Endothelial cell of umbilical vein (primary cell): ENCODE data around the gene FAM193A. TPM values are rescaled to one million over a fixed set of nuclear protein-coding genes. Genes with fewer than 3 reads are reported as not detected.

ENCODE experiments used
- BruUV-seq: library from RNA; stranded (reverse); fragments of 400-500 nt; replicated peaks from 2 replicates; lab custom pipeline; 2021; lab: Mats Ljungman, UMichigan
- CTCF ChIA-PET: fragments of 300-600, 350-600 bp; sonication (Branson Sonifier 250); formaldehyde crosslinking; loops from one replicate; lab custom pipeline; 2021; ENCODE audit warnings: antibody characterized with exemption, inconsistent platforms; lab: Charles Lee
- POLR2A ChIA-PET: fragments of 300-600, 350-600 bp; sonication (Branson Sonifier 250); formaldehyde crosslinking; loops from one replicate; lab custom pipeline; 2021; ENCODE audit warnings: antibody characterized with exemption, inconsistent platforms; lab: Charles Lee
- DNase-seq: peaks from one replicate; pipeline ENCODE4 v3.0.0-alpha.2; 2011; ENCODE audit warnings: low read depth, low spot score
- FAIRE-seq: peaks from 2 replicates; lab custom pipeline; 2011; peaks lifted over from hg19 to GRCh38; lab: Jason Lieb, UNC
- H2AFZ ChIP-seq: 2 replicates; pipeline ENCODE4 v1.6.0; 2012; ENCODE audit warnings: low read depth, low read length, control low read depth, inconsistent platforms
- H3K27ac ChIP-seq: 2 replicates; pipeline ENCODE4 v1.5.1; 2011; ENCODE audit warnings: low read depth, mild to moderate bottlenecking, control low read depth, low read length, moderate library complexity; ENCODE audit not compliant: insufficient read depth
- H3K27me3 ChIP-seq, 2 experiments: 2 replicates each; pipeline versions ENCODE4 v1.6.0 to v1.6.1; 2011; ENCODE audit warnings: low read length in 2 of 2, mixed read lengths in 1 of 2; ENCODE audit not compliant: control insufficient read depth in 2 of 2, insufficient read depth in 2 of 2
- H3K36me3 ChIP-seq, 2 experiments: 2 replicates in 1 of 2; 3 replicates in 1 of 2; pipeline ENCODE4 v1.5.1; 2011; ENCODE audit warnings: low read length in 2 of 2, mild to moderate bottlenecking in 1 of 2, moderate library complexity in 1 of 2; ENCODE audit not compliant: control insufficient read depth in 2 of 2, insufficient read depth in 2 of 2; ENCODE audit errors: extremely low read depth in 1 of 2
- H3K4me1 ChIP-seq: 3 replicates; pipeline ENCODE4 v1.5.1; 2011; ENCODE audit warnings: mild to moderate bottlenecking, low read length; ENCODE audit not compliant: control insufficient read depth, insufficient read depth; ENCODE audit errors: extremely low read depth
- H3K4me2 ChIP-seq: 2 replicates; pipeline ENCODE4 v1.6.1; 2011; ENCODE audit warnings: low read length, control low read depth, mixed read lengths; ENCODE audit not compliant: insufficient read depth
- H3K4me3 ChIP-seq, 3 experiments: fragments of 200-600 bp in 1 of 3; sonication (generic), shearing (Covaris generic) in 1 of 3; replicated peaks in 1 of 3; 2 replicates each; pipeline ENCODE4 v1.5.1; 2011 to 2016; ENCODE audit warnings: control low read depth in 3 of 3, low read length in 3 of 3, mild to moderate bottlenecking in 2 of 3, inconsistent platforms in 1 of 3, low read depth in 1 of 3, moderate library complexity in 1 of 3; ENCODE audit not compliant: insufficient read depth in 1 of 3
- H3K79me2 ChIP-seq: 2 replicates; pipeline ENCODE4 v1.6.0; 2012; ENCODE audit warnings: low read length, inconsistent platforms; ENCODE audit not compliant: control insufficient read depth, insufficient read depth
- H3K9ac ChIP-seq: replicated peaks from 2 replicates; pipeline ENCODE3; 2011; ENCODE audit warnings: low read length, control low read depth; ENCODE audit not compliant: insufficient read depth; ENCODE audit errors: extremely low read depth
- H3K9me1 ChIP-seq: replicated peaks from 3 replicates; pipeline ENCODE4 v1.6.0; 2011; ENCODE audit warnings: mild to moderate bottlenecking, low read length; ENCODE audit not compliant: control insufficient read depth, insufficient read depth; ENCODE audit errors: extremely low read depth
- H3K9me3 ChIP-seq: replicated peaks from 2 replicates; pipeline ENCODE4 v1.5.1; 2012; ENCODE audit warnings: low read length, inconsistent platforms; ENCODE audit not compliant: control insufficient read depth, insufficient read depth
- H4K20me1 ChIP-seq: replicated peaks from 2 replicates; pipeline ENCODE3; 2011; ENCODE audit warnings: mild to moderate bottlenecking, low read length; ENCODE audit not compliant: control insufficient read depth, insufficient read depth; ENCODE audit errors: extremely low read depth
- CTCF ChIP-seq, 2 donors: IDR thresholded peaks; 1 replicate in 1 of 2; 2 replicates in 1 of 2; pipeline ENCODE4 v1.5.1; 2011; ENCODE audit warnings: low read length in 2 of 2, mild to moderate bottlenecking in 2 of 2, moderate library complexity in 2 of 2, control low read depth in 1 of 2, inconsistent platforms in 1 of 2, low read depth in 1 of 2; ENCODE audit not compliant: insufficient read depth in 1 of 2; ENCODE audit errors: extremely low read depth in 1 of 2
- EZH2 ChIP-seq: IDR thresholded peaks from 2 replicates; pipeline ENCODE4 v1.6.1; 2012; ENCODE audit warnings: borderline replicate concordance, low read depth, mild to moderate bottlenecking, moderate library complexity, low read length, inconsistent platforms; ENCODE audit not compliant: severe bottlenecking
- FOS ChIP-seq: IDR thresholded peaks from 2 replicates; pipeline ENCODE4 v1.6.1; 2011; ENCODE audit warnings: mild to moderate bottlenecking, low read length, moderate library complexity, borderline replicate concordance; ENCODE audit not compliant: insufficient read depth
- GATA2 ChIP-seq: IDR thresholded peaks from 2 replicates; pipeline ENCODE4 v1.7.0; 2011; ENCODE audit warnings: low read depth, mild to moderate bottlenecking, moderate library complexity, mixed read lengths, low read length; ENCODE audit not compliant: insufficient read length, insufficient read depth
- JUN ChIP-seq: IDR thresholded peaks from 2 replicates; pipeline ENCODE4 v1.6.1; 2011; ENCODE audit warnings: borderline replicate concordance, low read depth; ENCODE audit not compliant: insufficient read length, insufficient read depth
- MAX ChIP-seq: IDR thresholded peaks from 2 replicates; pipeline ENCODE4 v1.6.1; 2011; ENCODE audit not compliant: insufficient read depth, insufficient read length
- MYC ChIP-seq: IDR thresholded peaks from one replicate; pipeline ENCODE4 v1.6.1; 2011; ENCODE audit warnings: mild to moderate bottlenecking, low read depth, low read length
- POLR2A ChIP-seq: IDR thresholded peaks from 2 replicates; pipeline ENCODE4 v1.6.1; 2012; ENCODE audit warnings: low read depth, mild to moderate bottlenecking, control low read depth, low read length
- POLR2AphosphoS5 ChIP-seq: IDR thresholded peaks from 2 replicates; pipeline ENCODE4 v1.6.1; 2012; ENCODE audit warnings: low read depth, mild to moderate bottlenecking, control low read depth, low read length, moderate library complexity; ENCODE audit not compliant: insufficient read depth
- dilution Hi-C: fragments of 300-500 bp; cut with MboI; formaldehyde crosslinking; loops from one replicate; pipeline ENCODE4 v1.15.0; 2019; ENCODE audit warnings: low sequenced_read_pairs; ENCODE audit not compliant: extremely low pct_ligation_motif_present
- intact Hi-C: fragments of 100-400 bp; cut with micrococcal nuclease; formaldehyde crosslinking; loops from one replicate; pipeline ENCODE4 v1.10.0; 2022
- polyA plus RNA-seq, 4 experiments: library from polyadenylated mRNA; depleted of rRNA in 3 of 4; stranded (reverse) in 3 of 4; unstranded in 1 of 4; fragments of >200 nt; gene quantifications; 2 replicates each; pipeline versions ENCODE4 v1.2.1 to v1.2.3, GENCODE V29; 2011 to 2012; ENCODE audit warnings: missing spikeins in 1 of 4
- total RNA-seq: library from RNA; stranded (reverse); gene quantifications from 2 replicates; pipeline ENCODE4 v1.2.3, GENCODE V29; 2021

The FAM193A gene
- total and polyA plus RNA-seq, 2 donors (not counting 3 experiments of a cell fraction or from before 2014, with no cell fraction given): 12.3 to 32.1 TPM

- intact Hi-C loops (no loop called here), dilution Hi-C loops (no loop called here)
- Histone ChIP-seq H3K4me2 (no peak overlapping the region), H3K27me3 (no peaks in the 10 kb centered on the region), H2AFZ (no peak overlapping the region), H3K4me1 (peaks cover 2% of the 10 kb centered on the region), H3K9ac (no peak overlapping the region), H3K4me3 (no peak overlapping the region), H3K9me3 (no peaks in the 10 kb centered on the region), H3K27ac (no peak overlapping the region), H3K36me3 (peaks cover 21 to 51% of the 10 kb centered on the region in 2 experiments), H3K9me1 (no peaks in the 10 kb centered on the region), H3K79me2 (peaks cover 30% of the 10 kb centered on the region), H4K20me1 (no peaks in the 10 kb centered on the region)
- ChIA-PET CTCF (no interaction called here), POLR2A (no interaction called here)
- FAIRE-seq (no peak), DNase-seq (no peak)
- BruUV-seq: no TSS peak
- TF ChIP-seq POLR2A: no peak
- TF ChIP-seq FOS: no peak
- no peak for TF ChIP-seq CTCF (IDR thresholded peaks at IDR 0.05; ENCODE audit: extremely low read depth in 1 of 2, insufficient read depth in 1 of 2, low read depth in 1 of 2, low read length in 2 of 2)
- TF ChIP-seq MAX: no peak
- TF ChIP-seq GATA2: no peak
- TF ChIP-seq JUN: no peak
- no peak for TF ChIP-seq EZH2
- TF ChIP-seq MYC: no peak
- no peak for TF ChIP-seq POLR2AphosphoS5
Measured at GRCh38 chr4:2510351-2511259, 25.8 kb upstream of the FAM193A start.
